Transverse colon (tissue), 3 donors: ENCODE data around the gene LRP11.

ENCODE experiments used
- CTCF ChIP-seq, 5 experiments: fragments of 200-600 bp in 3 of 5; fragments of 450-650 bp in 2 of 5; sonication (generic) in 3 of 5; IDR thresholded peaks; 1 replicate in 2 of 5; 2 replicates in 3 of 5; pipeline ENCODE4 v1.5.1; 2016 to 2017; ENCODE audit warnings: antibody characterized with exemption in 5 of 5, inconsistent platforms in 3 of 5, mild to moderate bottlenecking in 2 of 5, moderate library complexity in 1 of 5
- EP300 ChIP-seq: sonication (generic); formaldehyde crosslinking; IDR thresholded peaks from one replicate; pipeline ENCODE4 v1.6.1; 2017; ENCODE audit warnings: antibody characterized with exemption, low read depth
- POLR2A ChIP-seq: fragments of 450-650 bp; IDR thresholded peaks from one replicate; pipeline ENCODE4 v1.6.1; 2016; ENCODE audit warnings: antibody characterized with exemption, mild to moderate bottlenecking, moderate library complexity

- TF ChIP-seq CTCF (IDR thresholded peaks at IDR 0.05) (no peak), EP300 (no peak), POLR2A (no peak)
Observed at GRCh38 chr6:149862922-149863697, 1.0 kb downstream of the LRP11 start.
